PFSK-1 (cell line): ENCODE measurements around the gene NEIL3. TPM values are rescaled to one million over a fixed set of nuclear protein-coding genes. Genes with fewer than 3 reads are reported as not detected.

Experiments used
- FOXP2 ChIP-seq: optimal IDR thresholded peaks from 2 replicates; pipeline ENCODE3; 2011; ENCODE audit warnings: borderline replicate concordance, control low read depth, inconsistent platforms; ENCODE audit not compliant: insufficient read depth; ENCODE audit errors: extremely low read length, extremely low read depth
- POLR2AphosphoS5 ChIP-seq: IDR thresholded peaks from 2 replicates; pipeline ENCODE4 v1.6.1; 2012; ENCODE audit warnings: low read depth, mild to moderate bottlenecking, control low read depth, low read length, moderate library complexity
- SIN3A ChIP-seq: IDR thresholded peaks from 2 replicates; pipeline ENCODE4 v1.6.1; 2012; ENCODE audit warnings: mild to moderate bottlenecking, low read length, moderate library complexity, borderline replicate concordance; ENCODE audit not compliant: insufficient read depth
- TAF1 ChIP-seq: IDR thresholded peaks from 2 replicates; pipeline ENCODE4 v1.6.1; 2012; ENCODE audit warnings: low read length, control low read depth, borderline replicate concordance; ENCODE audit not compliant: insufficient read depth
- polyA plus RNA-seq: library from polyadenylated mRNA; unstranded; fragments of >200 nt; gene quantifications from one replicate; pipeline ENCODE4 v1.2.1, GENCODE V29; 2012; ENCODE audit warnings: low read depth, missing spikeins; ENCODE audit not compliant: insufficient read length
- TF ChIP-seq, protein P1 (sequence below), 2 experiments: IDR thresholded peaks; 2 replicates each; pipeline versions ENCODE4 v1.6.1 to v1.8.0; 2011 to 2012; ENCODE audit warnings: low read depth in 2 of 2, low read length in 2 of 2, control low read depth in 1 of 2, inconsistent platforms in 1 of 2, mild to moderate bottlenecking in 1 of 2, moderate library complexity in 1 of 2; ENCODE audit not compliant: insufficient read depth in 1 of 2

The NEIL3 gene, protein sequence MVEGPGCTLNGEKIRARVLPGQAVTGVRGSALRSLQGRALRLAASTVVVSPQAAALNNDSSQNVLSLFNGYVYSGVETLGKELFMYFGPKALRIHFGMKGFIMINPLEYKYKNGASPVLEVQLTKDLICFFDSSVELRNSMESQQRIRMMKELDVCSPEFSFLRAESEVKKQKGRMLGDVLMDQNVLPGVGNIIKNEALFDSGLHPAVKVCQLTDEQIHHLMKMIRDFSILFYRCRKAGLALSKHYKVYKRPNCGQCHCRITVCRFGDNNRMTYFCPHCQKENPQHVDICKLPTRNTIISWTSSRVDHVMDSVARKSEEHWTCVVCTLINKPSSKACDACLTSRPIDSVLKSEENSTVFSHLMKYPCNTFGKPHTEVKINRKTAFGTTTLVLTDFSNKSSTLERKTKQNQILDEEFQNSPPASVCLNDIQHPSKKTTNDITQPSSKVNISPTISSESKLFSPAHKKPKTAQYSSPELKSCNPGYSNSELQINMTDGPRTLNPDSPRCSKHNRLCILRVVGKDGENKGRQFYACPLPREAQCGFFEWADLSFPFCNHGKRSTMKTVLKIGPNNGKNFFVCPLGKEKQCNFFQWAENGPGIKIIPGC
- polyA plus RNA-seq, result 2.2 TPM

DNA sequence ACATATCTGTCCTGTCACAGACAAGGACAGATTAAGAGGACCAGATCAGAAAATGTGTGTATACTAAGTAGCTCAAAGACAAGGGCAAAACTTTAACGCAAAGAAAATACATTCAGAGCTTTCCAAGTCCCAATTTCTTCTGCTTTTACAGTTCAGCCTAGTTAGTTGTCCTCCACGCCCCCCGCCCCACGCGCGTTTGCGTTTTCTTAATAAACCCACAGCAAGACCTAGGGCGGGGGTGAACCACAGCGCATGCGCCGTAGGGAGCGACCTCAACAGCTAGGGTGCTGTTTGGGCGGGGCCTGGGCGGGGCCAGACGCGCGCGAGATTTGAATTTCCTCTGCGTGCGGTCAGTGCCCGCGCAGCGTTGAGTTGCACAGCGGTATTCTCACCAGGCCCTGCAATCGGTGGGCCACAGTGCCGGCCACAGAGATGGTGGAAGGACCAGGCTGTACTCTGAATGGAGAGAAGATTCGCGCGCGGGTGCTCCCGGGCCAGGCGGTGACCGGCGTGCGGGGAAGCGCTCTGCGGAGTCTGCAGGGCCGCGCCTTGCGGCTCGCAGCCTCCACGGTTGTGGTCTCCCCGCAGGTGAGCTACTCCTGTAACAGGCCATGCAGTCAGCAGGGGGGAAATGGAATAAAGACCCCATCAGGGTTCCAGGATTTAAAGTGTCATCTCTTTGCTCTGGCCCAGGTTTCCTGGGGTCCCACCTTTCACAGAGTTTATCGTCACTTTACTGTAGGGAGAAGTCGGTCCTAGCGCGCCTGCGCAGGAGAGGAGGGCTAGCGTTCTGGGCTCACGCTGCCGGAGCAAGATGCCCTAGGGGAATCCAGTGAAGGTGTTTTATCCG is at the start of gene NEIL3:
Gene NEIL3, plus strand, starts transcription at position 353 of the 850 bp plus-strand sequence. Its CDS starts 80 bp downstream, at position 433.
- TF ChIP-seq SIN3A (peak; percentile 89; the same call in 1 of the 2 replicates), POLR2AphosphoS5 (peak; percentile 95), FOXP2 (no peak), TAF1 (peak; percentile 89)
- TF ChIP-seq, protein P1, sequence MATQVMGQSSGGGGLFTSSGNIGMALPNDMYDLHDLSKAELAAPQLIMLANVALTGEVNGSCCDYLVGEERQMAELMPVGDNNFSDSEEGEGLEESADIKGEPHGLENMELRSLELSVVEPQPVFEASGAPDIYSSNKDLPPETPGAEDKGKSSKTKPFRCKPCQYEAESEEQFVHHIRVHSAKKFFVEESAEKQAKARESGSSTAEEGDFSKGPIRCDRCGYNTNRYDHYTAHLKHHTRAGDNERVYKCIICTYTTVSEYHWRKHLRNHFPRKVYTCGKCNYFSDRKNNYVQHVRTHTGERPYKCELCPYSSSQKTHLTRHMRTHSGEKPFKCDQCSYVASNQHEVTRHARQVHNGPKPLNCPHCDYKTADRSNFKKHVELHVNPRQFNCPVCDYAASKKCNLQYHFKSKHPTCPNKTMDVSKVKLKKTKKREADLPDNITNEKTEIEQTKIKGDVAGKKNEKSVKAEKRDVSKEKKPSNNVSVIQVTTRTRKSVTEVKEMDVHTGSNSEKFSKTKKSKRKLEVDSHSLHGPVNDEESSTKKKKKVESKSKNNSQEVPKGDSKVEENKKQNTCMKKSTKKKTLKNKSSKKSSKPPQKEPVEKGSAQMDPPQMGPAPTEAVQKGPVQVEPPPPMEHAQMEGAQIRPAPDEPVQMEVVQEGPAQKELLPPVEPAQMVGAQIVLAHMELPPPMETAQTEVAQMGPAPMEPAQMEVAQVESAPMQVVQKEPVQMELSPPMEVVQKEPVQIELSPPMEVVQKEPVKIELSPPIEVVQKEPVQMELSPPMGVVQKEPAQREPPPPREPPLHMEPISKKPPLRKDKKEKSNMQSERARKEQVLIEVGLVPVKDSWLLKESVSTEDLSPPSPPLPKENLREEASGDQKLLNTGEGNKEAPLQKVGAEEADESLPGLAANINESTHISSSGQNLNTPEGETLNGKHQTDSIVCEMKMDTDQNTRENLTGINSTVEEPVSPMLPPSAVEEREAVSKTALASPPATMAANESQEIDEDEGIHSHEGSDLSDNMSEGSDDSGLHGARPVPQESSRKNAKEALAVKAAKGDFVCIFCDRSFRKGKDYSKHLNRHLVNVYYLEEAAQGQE (IDR thresholded peaks at IDR 0.05; ENCODE audit: insufficient read depth in 1 of 2, low read depth in 2 of 2, low read length in 2 of 2), result peak in 1 of 2 experiments; percentile 31; a peak in 1 of 4 replicates

DNA sequence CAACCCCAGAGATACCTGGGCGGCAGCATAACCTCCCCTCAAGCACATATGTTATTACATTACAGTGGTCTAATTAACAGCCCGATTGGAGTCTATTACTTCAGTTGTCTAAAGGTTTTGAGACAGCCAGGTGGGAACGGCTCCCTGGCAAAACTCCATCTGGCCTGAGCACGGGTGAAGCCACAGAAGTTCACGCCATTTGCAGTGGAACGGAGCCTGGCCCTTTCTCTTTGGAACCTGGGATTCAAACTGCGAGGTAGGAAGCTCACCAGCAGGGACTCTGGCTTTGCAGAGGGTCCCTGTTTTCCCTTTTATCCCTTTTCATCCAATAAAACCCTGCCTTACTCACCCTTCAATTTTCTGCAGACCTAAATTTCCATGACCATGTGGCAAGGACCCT is 45.9 kb upstream of the NEIL3 start:
- no peak for TF ChIP-seq TAF1
- no peak for TF ChIP-seq SIN3A
- TF ChIP-seq POLR2AphosphoS5, result no peak
- TF ChIP-seq, protein P1 (IDR thresholded peaks at IDR 0.05; ENCODE audit: insufficient read depth in 1 of 2, low read depth in 2 of 2, low read length in 2 of 2), result no peak
- no peak for TF ChIP-seq FOXP2

DNA sequence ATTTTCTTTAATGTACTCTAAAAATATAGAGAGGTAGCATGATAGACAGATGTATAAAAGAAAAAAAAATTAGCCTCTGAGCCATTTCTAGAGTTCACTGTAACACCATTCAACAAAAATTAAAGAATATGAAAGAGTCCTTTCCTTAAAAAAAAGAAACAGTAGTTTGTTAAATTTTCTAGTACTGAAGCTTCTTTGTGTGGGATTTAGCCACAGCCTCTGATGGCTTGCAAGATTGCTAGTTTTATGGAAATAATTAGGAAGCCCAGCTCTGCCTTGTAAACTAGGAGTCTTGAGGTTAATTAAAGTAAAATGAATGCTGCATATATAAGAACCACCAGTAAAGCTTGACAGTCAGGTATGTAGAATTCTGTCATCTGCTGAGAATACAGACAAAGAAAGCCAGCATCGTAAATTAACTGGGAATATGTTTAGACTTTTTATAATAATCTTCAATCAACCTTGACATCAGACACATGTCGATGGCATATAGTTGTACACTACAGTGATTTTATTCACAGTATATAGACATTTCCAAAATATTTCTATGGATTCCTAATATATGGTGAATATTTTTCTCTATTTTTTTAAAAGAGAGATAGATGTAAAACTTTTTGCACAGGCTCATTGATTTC is 44.8 kb upstream of the NEIL3 start:
- TF ChIP-seq POLR2AphosphoS5, result no peak
- TF ChIP-seq, protein P1 (IDR thresholded peaks at IDR 0.05; ENCODE audit: insufficient read depth in 1 of 2, low read depth in 2 of 2, low read length in 2 of 2), result no peak

DNA sequence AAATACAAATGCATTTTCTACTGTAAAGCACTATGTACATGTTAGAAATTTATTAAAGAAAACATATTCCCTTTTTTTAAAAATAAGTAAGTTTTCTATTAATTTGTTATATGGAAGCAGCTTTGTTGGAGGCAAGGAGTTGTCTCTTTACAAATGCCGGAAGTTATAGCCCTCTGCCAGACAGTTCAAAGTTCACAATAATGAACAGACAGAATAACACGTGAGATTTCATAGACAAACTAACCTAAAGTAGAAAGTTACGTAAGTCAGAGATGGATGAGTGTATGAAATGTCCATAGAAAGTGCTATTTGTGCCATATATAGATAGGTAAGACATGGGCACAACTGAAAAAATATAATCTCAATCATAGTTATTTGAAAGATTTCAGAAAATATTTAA is 43.9 kb upstream of the NEIL3 start:
- no peak for TF ChIP-seq FOXP2
- no peak for TF ChIP-seq SIN3A
- no peak for TF ChIP-seq TAF1
- TF ChIP-seq, protein P1 (IDR thresholded peaks at IDR 0.05; ENCODE audit: insufficient read depth in 1 of 2, low read depth in 2 of 2, low read length in 2 of 2), result no peak
- no peak for TF ChIP-seq POLR2AphosphoS5
